Islet precursor cell (in vitro differentiated cells): ENCODE measurements around the gene MYH7.
A peak's percentile ranks its signal among the peaks of the same experiment; 100 is the strongest.

Experiments used
- DNase-seq: peaks from one replicate; pipeline ENCODE4 v3.0.0-alpha.2; 2018

MYH7 gene

DNA sequence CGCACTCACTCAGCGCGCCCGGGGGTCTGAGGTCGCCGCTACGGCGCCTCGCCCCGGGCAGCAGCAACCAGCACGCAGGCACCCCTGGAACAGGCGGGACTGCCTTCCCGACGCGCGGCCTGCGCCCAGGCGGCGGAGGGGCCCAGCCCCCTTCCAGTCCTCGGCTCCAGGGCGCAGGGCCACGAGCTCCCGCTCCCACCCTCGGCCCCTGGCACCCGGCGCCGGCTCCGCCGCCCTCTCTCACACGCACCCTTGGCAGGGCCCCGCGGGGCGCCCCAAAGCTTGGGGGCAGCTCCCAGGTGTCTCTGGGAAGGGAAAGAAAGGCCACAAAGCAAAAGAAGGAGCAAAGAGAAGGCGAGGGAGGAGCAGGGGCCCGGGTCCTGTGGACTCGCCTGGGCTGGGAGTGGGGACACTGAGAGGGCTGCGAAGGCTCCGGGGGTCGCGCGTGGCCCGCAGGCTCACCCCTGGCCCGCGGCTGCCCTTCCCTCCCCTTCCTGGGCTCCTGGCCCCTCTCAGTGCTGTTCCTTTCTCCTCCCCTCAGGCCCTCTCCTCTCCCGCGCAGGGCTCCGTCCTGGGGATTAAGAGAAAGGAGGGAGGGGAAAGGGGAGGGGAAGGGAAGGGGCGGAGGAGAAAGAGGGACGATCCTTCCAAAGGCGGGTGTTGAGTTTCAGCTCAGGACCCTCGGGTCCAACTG lies 69.6 kb downstream of the MYH7 start:
- DNase-seq: no peak

DNA sequence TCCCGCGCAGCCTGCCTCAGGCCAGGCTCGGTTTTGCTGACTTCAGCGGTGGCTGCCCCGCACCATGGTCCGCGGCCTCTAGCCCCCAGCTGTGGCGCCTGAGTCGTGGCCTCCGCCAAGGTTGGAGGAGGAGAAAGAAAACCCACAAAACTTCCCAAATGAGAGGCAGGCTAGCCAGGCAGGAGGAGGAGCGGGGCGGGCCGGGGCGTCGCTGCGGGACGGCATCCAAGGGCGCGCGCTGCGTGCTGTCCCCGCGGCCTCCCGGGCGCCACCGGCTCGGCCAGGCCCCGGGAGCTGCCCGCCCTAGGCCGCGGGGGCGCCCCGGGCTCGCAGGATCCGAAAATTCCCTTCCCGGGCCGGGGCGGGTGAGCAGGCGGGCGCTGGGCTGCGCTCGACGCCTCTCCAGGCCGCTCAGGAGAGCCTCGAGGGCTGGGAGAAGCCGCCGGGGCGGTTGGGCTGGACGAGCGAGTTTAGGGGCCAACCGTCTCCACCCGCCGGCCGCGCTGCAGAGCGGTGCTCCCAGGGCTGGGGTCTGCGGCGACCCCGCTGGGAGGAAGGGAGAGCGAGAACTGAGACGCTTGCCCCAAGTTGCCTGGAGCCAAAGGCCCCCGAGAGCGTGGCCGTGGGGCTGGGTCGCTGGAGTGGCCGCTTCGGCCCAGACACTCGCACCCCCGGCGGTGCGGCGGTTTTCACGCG lies 70.3 kb downstream of the MYH7 start, which contains the start of gene EFS:
Gene EFS, minus strand, starts transcription at position 137 of the 696 bp plus-strand sequence. CDS start 147 bp downstream, outside the sequence.
- peak; percentile 73 for DNase-seq

DNA sequence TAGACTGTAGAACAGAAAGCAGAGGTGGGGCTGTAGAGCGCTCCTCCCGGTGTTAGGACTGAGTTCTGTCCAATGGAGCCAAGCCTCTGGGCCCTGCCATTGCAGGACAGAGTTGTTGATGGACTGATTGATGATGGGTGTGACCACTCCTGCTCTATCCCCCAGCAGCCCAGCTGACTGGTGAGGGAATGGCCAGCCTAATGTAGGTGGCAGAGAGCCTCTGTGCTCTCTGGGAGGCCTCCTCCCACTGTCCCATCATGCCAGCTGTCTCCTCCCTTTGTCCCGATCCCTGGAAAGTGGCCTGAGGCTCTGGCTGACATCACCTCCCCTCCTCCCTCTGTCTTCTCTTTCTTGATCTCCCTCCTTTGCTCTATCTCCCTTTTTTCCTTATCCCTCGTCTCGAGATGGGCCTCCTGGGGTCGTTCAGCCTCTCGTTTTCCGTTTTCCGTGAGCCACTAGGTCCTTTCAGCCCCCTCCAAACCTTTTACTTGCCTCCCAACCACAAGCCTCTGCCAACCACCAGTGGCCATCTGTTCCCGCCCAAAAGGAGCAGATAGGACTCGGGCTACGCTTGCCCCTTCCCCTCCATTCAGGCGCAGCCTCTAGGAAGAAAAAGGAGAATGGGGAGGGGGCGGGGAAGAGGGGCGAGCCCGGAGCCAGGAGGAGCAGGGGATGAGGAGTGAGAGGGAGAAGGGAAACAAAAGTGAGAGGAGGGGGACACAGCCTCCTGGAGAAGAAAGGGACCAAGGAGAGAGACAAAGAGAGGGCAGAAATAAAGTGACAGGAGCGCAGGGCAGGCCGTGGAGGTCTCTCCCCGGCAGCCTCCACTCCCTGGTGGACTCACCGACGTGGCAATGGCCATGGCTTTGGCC lies 71.1 kb downstream of the MYH7 start:
- peak; percentile 84 for DNase-seq
